Retinal pigment epithelial cell (primary cell): Measurements from ENCODE around the gene WIPF1.

Source experiments
- DNase-seq: peaks from one replicate; pipeline ENCODE4 v3.0.0-alpha.2; 2010; ENCODE audit warnings: low read depth
- H3K4me3 ChIP-seq: 2 replicates; pipeline ENCODE4 v1.5.1; 2011; ENCODE audit warnings: mild to moderate bottlenecking, low read length, control low read depth, moderate library complexity
- TF ChIP-seq, protein P1 (sequence below): conservative IDR thresholded peaks from 2 replicates; pipeline ENCODE4 v1.5.1; 2011; ENCODE audit warnings: low read depth, low read length, control low read depth, inconsistent platforms

The WIPF1 gene

DNA sequence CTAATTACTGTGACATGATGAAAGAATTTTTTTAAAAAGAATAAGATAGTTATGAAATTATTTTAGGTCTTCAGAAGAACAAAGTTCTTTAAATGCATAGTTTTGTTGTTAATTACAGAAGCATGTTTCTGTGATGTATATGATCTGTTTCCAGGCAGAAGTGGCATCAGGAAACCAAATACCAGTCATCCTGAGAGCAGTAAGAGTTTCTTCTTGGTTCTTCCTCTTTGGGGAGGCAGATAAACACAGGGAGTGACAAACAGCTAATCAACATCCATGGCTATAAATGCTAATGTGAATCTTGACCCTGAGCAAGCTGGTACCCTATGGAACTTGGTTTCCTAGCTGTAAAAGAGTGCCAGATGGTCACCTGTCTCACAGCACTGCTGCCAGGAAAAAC lies 29.2 kb downstream of the WIPF1 start:
- no peak overlapping the region for H3K4me3 ChIP-seq
- DNase-seq: no peak
- TF ChIP-seq, protein P1, sequence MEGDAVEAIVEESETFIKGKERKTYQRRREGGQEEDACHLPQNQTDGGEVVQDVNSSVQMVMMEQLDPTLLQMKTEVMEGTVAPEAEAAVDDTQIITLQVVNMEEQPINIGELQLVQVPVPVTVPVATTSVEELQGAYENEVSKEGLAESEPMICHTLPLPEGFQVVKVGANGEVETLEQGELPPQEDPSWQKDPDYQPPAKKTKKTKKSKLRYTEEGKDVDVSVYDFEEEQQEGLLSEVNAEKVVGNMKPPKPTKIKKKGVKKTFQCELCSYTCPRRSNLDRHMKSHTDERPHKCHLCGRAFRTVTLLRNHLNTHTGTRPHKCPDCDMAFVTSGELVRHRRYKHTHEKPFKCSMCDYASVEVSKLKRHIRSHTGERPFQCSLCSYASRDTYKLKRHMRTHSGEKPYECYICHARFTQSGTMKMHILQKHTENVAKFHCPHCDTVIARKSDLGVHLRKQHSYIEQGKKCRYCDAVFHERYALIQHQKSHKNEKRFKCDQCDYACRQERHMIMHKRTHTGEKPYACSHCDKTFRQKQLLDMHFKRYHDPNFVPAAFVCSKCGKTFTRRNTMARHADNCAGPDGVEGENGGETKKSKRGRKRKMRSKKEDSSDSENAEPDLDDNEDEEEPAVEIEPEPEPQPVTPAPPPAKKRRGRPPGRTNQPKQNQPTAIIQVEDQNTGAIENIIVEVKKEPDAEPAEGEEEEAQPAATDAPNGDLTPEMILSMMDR: no peak

DNA sequence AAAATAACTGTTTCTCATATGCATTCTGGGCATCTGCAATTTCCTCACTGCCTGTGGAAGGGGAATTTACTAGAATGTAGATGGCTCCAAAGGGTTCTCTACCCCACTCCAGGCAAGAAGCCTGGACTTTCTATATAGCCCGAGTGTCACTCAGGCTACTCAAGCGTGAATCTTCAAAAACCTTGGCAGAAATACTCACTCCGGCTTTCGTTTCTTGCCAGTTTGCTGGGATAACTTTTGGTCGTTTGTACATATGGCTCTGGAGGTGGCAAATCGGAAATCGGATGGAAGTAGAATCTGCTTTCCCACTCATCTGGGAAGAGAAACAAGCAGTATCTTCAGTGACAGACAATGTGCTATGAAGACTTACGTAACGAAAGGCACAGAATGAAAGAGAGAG lies 30.7 kb downstream of the WIPF1 start:
- no peak for DNase-seq
- TF ChIP-seq, protein P1: no peak
- H3K4me3 ChIP-seq: no peak overlapping the region

DNA sequence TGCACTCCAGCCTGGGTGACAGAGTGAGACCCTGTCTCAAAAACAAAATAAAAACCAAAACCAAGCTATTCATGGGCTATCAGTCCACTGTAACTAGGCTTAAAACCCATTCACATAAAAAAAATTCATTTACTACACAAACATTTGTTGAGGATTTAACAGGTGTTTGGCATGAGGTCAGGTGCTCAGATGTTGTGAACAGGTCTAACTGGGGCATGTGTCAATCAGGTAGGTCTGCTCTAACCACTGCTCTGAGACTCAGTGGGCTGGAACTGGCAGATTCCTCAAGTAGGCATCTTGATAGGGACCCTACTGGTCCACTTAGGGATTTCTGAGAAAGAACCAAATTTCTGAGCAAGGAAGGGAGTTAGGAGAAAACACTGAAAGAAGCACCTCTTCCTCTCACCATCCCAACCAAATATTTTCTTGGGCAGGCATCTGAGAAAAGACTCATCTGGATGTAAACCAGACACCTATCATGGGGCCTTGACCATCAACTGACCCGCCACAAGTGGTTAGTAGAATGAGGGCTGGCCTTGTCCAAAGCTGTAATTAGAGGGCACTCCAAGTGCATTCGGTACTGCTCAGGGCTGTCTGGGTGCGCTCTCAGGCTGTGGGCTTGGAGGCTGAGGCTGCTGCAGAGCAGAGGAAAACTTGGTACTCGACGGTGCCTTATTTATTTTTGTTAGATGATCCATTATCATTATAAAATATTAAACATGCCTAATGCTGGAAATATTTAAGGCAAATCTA lies 33.9 kb downstream of the WIPF1 start:
- TF ChIP-seq, protein P1: no peak
- no peak overlapping the region for H3K4me3 ChIP-seq
- DNase-seq: no peak

DNA sequence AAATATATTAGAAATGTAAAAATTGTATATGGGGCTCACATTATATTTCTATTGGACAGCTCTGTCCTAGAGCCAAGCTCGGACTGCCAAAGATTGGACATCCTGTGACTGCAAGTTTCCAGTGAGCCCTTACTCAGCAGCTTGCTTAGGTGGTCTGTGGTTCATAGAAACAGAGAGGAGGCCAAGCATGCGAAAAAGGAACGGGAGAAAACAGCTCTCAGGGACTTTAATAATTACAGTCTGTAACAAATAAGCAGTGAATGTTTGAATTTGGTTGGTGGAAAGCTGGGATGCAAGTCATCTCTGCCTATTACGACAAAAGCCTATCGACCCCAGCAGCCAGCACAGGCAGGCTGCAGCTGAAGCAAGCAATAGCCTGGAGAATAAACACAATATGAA lies 35.6 kb downstream of the WIPF1 start:
- H3K4me3 ChIP-seq: no peak overlapping the region
- no peak for DNase-seq
- TF ChIP-seq, protein P1: no peak

DNA sequence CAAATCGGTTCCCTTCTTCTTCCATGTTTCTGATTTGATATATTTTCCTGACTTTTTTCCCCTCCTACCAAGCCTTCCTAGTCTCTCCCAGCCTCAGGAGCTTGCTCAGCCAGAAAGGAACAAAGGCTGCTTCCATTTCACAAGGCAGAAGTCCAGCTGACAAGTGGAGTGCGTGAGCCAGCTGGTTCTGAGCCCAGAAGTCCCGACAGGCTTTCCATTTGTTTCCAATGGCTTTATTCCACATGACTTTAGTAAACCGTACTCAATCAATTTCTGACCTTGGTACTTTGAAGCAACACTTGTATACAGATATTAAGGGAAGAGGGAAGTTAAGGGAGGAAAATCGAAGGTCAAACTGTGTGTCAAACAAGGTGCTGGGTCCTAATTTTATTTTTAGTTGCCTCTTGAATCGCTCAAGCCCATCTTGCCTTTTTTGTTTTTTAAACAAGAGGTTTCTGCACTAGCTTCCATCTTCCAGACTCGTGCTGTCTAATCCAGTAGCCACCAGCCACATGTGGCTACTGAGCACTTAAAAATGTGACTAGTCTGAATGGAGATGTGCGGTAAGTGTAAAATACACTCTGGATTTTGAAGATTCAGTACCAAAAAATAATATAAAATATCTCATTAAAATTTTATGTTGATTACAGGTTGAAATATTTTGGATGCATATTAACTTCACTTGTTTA lies 36.2 kb downstream of the WIPF1 start:
- DNase-seq: no peak

DNA sequence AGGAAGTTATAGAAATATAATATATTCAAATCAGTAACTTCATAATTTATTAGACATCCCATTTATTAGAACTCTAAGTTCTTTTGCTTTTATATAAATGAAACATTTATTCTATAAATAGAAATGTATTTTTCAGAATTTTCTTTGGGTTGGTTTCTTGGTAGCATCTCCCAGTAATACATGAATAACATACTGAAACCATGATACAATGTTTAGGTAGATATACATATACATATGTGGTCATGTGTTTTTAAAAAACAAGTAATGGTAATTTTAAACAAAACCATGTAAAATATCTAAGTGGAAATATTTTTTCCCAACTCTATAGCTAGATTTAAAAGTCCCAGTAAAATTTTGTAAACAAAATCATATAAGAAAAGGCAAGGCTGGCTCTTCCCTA lies 36.9 kb downstream of the WIPF1 start:
- TF ChIP-seq, protein P1: no peak
- H3K4me3 ChIP-seq: no peak overlapping the region
- DNase-seq: no peak

More for the DNA sequence above, 36.2 kb downstream of the WIPF1 start:
- TF ChIP-seq, protein P1: no peak
- no peak overlapping the region for H3K4me3 ChIP-seq

DNA sequence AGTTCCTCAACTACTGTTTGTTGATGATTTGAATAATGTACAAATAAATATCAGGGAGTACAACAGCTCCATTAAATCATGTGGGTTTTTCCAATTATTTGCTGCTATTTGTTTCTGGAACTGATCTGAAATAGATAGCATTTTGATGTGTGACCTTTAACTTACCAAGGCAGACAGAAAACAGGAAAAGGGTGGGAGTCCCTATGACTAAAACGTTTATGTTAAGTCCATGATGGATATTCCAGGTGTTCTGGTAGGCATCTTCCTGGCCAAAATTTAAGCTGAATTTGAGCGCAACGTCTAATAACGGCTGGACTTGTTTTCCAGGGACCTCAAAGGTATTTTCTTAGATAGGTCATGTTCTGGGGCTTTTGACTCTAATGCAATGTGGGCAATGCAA lies 41.6 kb downstream of the WIPF1 start:
- no peak for DNase-seq
- TF ChIP-seq, protein P1: no peak

More for the DNA sequence above, 41.6 kb downstream of the WIPF1 start:
- H3K4me3 ChIP-seq: no peak overlapping the region
